GM13976 (cell line): ENCODE results near the gene PLD6.

Experiments
- DNase-seq: peaks from one replicate; pipeline ENCODE4 v3.0.0; 2012; ENCODE audit warnings: low spot score
- CTCF ChIP-seq: IDR thresholded peaks from 2 replicates; pipeline ENCODE4 v1.5.1; 2012; ENCODE audit warnings: borderline replicate concordance, mild to moderate bottlenecking; ENCODE audit not compliant: insufficient read depth; ENCODE audit errors: extremely low read depth, missing control alignments, control extremely low read depth
- in situ Hi-C: fragments of 300-500 bp; cut with MboI; formaldehyde crosslinking; loops from one replicate; pipeline ENCODE4 v1.12.0; 2022; ENCODE audit warnings: low sequenced_read_pairs, mixed read lengths, inconsistent platforms; ENCODE audit not compliant: unreplicated experiment

The PLD6 gene

GRCh38 chr17:17226451-17227265 is 20.5 kb upstream of the PLD6 start:
- no peak for DNase-seq
- in situ Hi-C loops: no loop called here
- TF ChIP-seq CTCF: no peak

GRCh38 chr17:17225901-17226300 is 19.8 kb upstream of the PLD6 start:
- in situ Hi-C loops: no loop called here
- no peak for DNase-seq
- no peak for TF ChIP-seq CTCF

- no peak for DNase-seq
- in situ Hi-C loops: no loop called here
- TF ChIP-seq CTCF: no peak
Observed at GRCh38 chr17:17224137-17224536, 18.0 kb upstream of the PLD6 start.

GRCh38 chr17:17223736-17224135 is 17.6 kb upstream of the PLD6 start:
- no peak for DNase-seq
- in situ Hi-C loops: no loop called here
- TF ChIP-seq CTCF: no peak

GRCh38 chr17:17221329-17221728 is 15.2 kb upstream of the PLD6 start:
- no peak for DNase-seq
- in situ Hi-C loops: no loop called here
- TF ChIP-seq CTCF: no peak

GRCh38 chr17:17220529-17220928 is 14.4 kb upstream of the PLD6 start:
- in situ Hi-C loops: no loop called here

More at GRCh38 chr17:17220529-17220928, 14.4 kb upstream of the PLD6 start:
- TF ChIP-seq CTCF: no peak
- no peak for DNase-seq
